Measurements from ENCODE around the gene NPSR1.

Gene NPSR1

GRCh38 chr7:34720289-34720688 lies 62.3 kb downstream of the NPSR1 start:
- DNase-seq (ENCODE audit: extremely low read depth in 1 of 2, low read depth in 1 of 2): no peak

- no peak for DNase-seq (ENCODE audit: extremely low read depth in 1 of 2, low read depth in 1 of 2)
Measured at GRCh38 chr7:34723338-34723737, 65.3 kb downstream of the NPSR1 start.

- DNase-seq (ENCODE audit: extremely low read depth in 1 of 2, low read depth in 1 of 2): no peak
Measured at GRCh38 chr7:34723866-34724490, 66.0 kb downstream of the NPSR1 start.

GRCh38 chr7:34726221-34726620 lies 68.2 kb downstream of the NPSR1 start:
- DNase-seq (ENCODE audit: extremely low read depth in 1 of 2, low read depth in 1 of 2): no peak

- no peak for DNase-seq (ENCODE audit: extremely low read depth in 1 of 2, low read depth in 1 of 2)
Measured at GRCh38 chr7:34727464-34727995, 69.5 kb downstream of the NPSR1 start.

GRCh38 chr7:34728156-34728555 lies 70.1 kb downstream of the NPSR1 start:
- no peak for DNase-seq (ENCODE audit: extremely low read depth in 1 of 2, low read depth in 1 of 2)

- DNase-seq (ENCODE audit: extremely low read depth in 1 of 2, low read depth in 1 of 2): no peak
Measured at GRCh38 chr7:34734771-34735170, 76.8 kb downstream of the NPSR1 start.

- no peak for DNase-seq (ENCODE audit: extremely low read depth in 1 of 2, low read depth in 1 of 2)
Measured at GRCh38 chr7:34735526-34735925, 77.5 kb downstream of the NPSR1 start.

GRCh38 chr7:34739651-34740300 lies 81.8 kb downstream of the NPSR1 start:
- no peak for DNase-seq (ENCODE audit: extremely low read depth in 1 of 2, low read depth in 1 of 2)

- no peak for DNase-seq (ENCODE audit: extremely low read depth in 1 of 2, low read depth in 1 of 2)
Measured at GRCh38 chr7:34740840-34741239, 82.8 kb downstream of the NPSR1 start.

GRCh38 chr7:34747176-34747781 lies 89.3 kb downstream of the NPSR1 start:
- no peak for DNase-seq (ENCODE audit: extremely low read depth in 1 of 2, low read depth in 1 of 2)

GRCh38 chr7:34747867-34748727 lies 90.1 kb downstream of the NPSR1 start:
- no peak for DNase-seq (ENCODE audit: extremely low read depth in 1 of 2, low read depth in 1 of 2)

GRCh38 chr7:34748728-34749089 lies 90.7 kb downstream of the NPSR1 start:
- no peak for DNase-seq (ENCODE audit: extremely low read depth in 1 of 2, low read depth in 1 of 2)

- DNase-seq (ENCODE audit: extremely low read depth in 1 of 2, low read depth in 1 of 2): no peak
Measured at GRCh38 chr7:34749446-34749845, 91.4 kb downstream of the NPSR1 start.

- no peak for DNase-seq (ENCODE audit: extremely low read depth in 1 of 2, low read depth in 1 of 2)
Measured at GRCh38 chr7:34750209-34750608, 92.2 kb downstream of the NPSR1 start.

- no peak for DNase-seq (ENCODE audit: extremely low read depth in 1 of 2, low read depth in 1 of 2)
Measured at GRCh38 chr7:34750636-34751035, 92.6 kb downstream of the NPSR1 start.

- DNase-seq (ENCODE audit: extremely low read depth in 1 of 2, low read depth in 1 of 2): no peak
Measured at GRCh38 chr7:34751725-34752643, 94.0 kb downstream of the NPSR1 start.

- DNase-seq (ENCODE audit: extremely low read depth in 1 of 2, low read depth in 1 of 2): no peak
Measured at GRCh38 chr7:34752929-34753328, 94.9 kb downstream of the NPSR1 start.

- DNase-seq (ENCODE audit: extremely low read depth in 1 of 2, low read depth in 1 of 2): no peak
Measured at GRCh38 chr7:34755008-34755407, 97.0 kb downstream of the NPSR1 start.

- DNase-seq (ENCODE audit: extremely low read depth in 1 of 2, low read depth in 1 of 2): no peak
Measured at GRCh38 chr7:34756025-34756437, 98.0 kb downstream of the NPSR1 start.

Data from stimulated activated CD8-positive, alpha-beta memory T cell treated with anti-CD3 and anti-CD28 coated beads, Interleukin-7, amount 100 ng/mL, for 48 hours (primary cell).